Measurements from ENCODE around the gene MAGEF1. TPM values are rescaled to one million over a fixed set of nuclear protein-coding genes. Genes with fewer than 3 reads are reported as not detected.

Gene MAGEF1
- total RNA-seq, 1 experiment from 2014 or later, result 31.9 TPM

DNA sequence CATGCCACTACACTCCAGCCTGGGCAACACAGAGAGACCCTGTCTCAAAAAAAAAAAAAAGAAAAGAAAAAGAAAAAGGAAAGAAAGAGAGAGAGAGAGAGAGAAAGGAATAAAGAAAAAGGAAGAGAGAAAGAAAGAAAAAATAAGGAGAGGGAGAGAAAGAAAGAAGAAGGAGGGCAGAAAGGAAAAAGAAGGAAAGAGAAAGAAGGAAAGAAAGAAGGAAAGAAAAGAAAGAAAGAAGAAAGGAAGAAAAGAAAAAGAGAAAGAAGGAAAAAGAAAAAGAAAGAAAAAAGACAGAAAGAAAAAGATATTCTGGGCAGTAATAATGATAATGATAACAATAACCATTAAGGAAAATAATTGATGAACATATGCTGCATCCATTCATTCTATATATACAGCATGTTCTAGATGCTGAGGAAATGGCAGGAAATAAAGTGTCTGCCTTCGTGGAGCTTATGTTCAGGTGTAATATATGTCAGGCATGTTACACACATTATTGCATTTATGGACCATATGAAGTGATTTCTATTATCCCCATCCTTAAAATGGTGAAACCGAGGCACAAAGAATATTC lies 37.4 kb upstream of the MAGEF1 start:
- Histone ChIP-seq H3K27ac (ENCODE audit: insufficient read length, low read depth, low read length) (no peak overlapping the region), H3K79me2 (ENCODE audit: insufficient read depth, low read length) (no peaks in the 10 kb centered on the region), H3K14ac (ENCODE audit: insufficient read depth, low read length) (no peak overlapping the region), H3K9ac (ENCODE audit: extremely low read depth, insufficient read length, low read length) (no peak overlapping the region), H4K91ac (ENCODE audit: insufficient read length, low read depth, low read length) (no peak overlapping the region), H3K9me3 (ENCODE audit: control insufficient read depth, low read depth, low read length) (no peaks in the 10 kb centered on the region), H3K4me1 (ENCODE audit: insufficient read depth, low read length) (peaks cover 2% of the 10 kb centered on the region; the same call in 1 of the 2 replicates), H3K27me3 (ENCODE audit: insufficient read depth, low read length) (no peaks in the 10 kb centered on the region), H2BK5ac (ENCODE audit: insufficient read length, low read length) (no peak overlapping the region), H4K5ac (ENCODE audit: insufficient read length, low read depth, low read length) (no peak overlapping the region), H3K4ac (ENCODE audit: low read depth, low read length) (no peak overlapping the region), H3K79me1 (ENCODE audit: insufficient read depth, low read depth, low read length, poor library complexity, severe bottlenecking) (no peaks in the 10 kb centered on the region), H2BK12ac (ENCODE audit: insufficient read length, low read depth, low read length) (no peak overlapping the region), H2BK120ac (ENCODE audit: low read depth, low read length, poor library complexity, severe bottlenecking) (no peak overlapping the region), H3K18ac (ENCODE audit: insufficient read length, low read depth, low read length) (no peak overlapping the region), H3K4me2 (ENCODE audit: insufficient read depth, insufficient read length, low read length) (no peak overlapping the region), H2BK15ac (ENCODE audit: low read depth, low read length) (no peak overlapping the region), H4K20me1 (ENCODE audit: control insufficient read depth, insufficient read depth, insufficient read length) (no peaks in the 10 kb centered on the region), H3K56ac (ENCODE audit: insufficient read length, low read depth, low read length) (no peak overlapping the region), H3K23ac (ENCODE audit: insufficient read length, low read depth, low read length) (no peak overlapping the region), H4K8ac (replicated peaks; ENCODE audit: insufficient read length, low read depth, low read length) (no peak overlapping the region), H3K23me2 (ENCODE audit: insufficient read length, low read depth, low read length, poor library complexity, severe bottlenecking) (no peaks in the 10 kb centered on the region), H2BK20ac (ENCODE audit: low read depth, low read length, poor library complexity, severe bottlenecking) (no peak overlapping the region), H3T11ph (ENCODE audit: low read length) (no peak overlapping the region), H2AK5ac (ENCODE audit: insufficient read length, low read length) (no peak overlapping the region), H2AFZ (ENCODE audit: low read length) (no peak overlapping the region)
- TF ChIP-seq, protein P1, sequence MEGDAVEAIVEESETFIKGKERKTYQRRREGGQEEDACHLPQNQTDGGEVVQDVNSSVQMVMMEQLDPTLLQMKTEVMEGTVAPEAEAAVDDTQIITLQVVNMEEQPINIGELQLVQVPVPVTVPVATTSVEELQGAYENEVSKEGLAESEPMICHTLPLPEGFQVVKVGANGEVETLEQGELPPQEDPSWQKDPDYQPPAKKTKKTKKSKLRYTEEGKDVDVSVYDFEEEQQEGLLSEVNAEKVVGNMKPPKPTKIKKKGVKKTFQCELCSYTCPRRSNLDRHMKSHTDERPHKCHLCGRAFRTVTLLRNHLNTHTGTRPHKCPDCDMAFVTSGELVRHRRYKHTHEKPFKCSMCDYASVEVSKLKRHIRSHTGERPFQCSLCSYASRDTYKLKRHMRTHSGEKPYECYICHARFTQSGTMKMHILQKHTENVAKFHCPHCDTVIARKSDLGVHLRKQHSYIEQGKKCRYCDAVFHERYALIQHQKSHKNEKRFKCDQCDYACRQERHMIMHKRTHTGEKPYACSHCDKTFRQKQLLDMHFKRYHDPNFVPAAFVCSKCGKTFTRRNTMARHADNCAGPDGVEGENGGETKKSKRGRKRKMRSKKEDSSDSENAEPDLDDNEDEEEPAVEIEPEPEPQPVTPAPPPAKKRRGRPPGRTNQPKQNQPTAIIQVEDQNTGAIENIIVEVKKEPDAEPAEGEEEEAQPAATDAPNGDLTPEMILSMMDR (conservative IDR thresholded peaks at IDR 0.05), result no peak
- no peak overlapping the region for H3K27ac Mint-ChIP-seq
- H3K4me1 Mint-ChIP-seq, result peaks cover 36 to 50% of the 10 kb centered on the region in 2 experiments
- peaks cover 21% of the 10 kb centered on the region for H3K27me3 Mint-ChIP-seq (ENCODE audit: low read depth)
- no peak for DNase-seq
- no CpG with 5 or more reads among the region's 2 CpGs for WGBS (ENCODE audit: extremely low coverage, insufficient read length, low lambda C conversion rate)
- H3K4me3 Mint-ChIP-seq, result no peak overlapping the region; a peak in 1 of 5 replicates
- peaks cover 3 to 6% (median 3%) of the 10 kb centered on the region in 3 experiments; a peak in 5 of 7 replicates for H3K36me3 Mint-ChIP-seq (ENCODE audit: insufficient read depth in 1 of 3, low read depth in 3 of 3)
- peaks cover 7 to 10% of the 10 kb centered on the region in 2 experiments for H3K9me3 Mint-ChIP-seq
